Stimulated activated CD4-positive, alpha-beta T cell treated with anti-CD3 and anti-CD28 coated beads, Interleukin-1b, Interleukin-23, amount 100 ng/mL, for 1 hour (primary cell): ENCODE data around the gene BMP8B.
A peak's percentile ranks its signal among the peaks of the same experiment; 100 is the strongest.
"Not testable (repeated sequence)": the region's sequence is repeated elsewhere in the genome, so short reads cannot be mapped to it uniquely, and the experiment has no call there.

ENCODE experiments used
- DNase-seq, 2 donors: peaks; one replicate each; pipeline ENCODE4 v3.0.0-alpha.2; 2020; ENCODE audit warnings: low read depth in 2 of 2

Gene BMP8B

GRCh38 chr1:39812913-39813312 is 24.2 kb upstream of the BMP8B start:
- no peak for DNase-seq

- DNase-seq, result no peak
Measured at GRCh38 chr1:39808784-39809517, 20.3 kb upstream of the BMP8B start.

- DNase-seq, result no peak
Measured at GRCh38 chr1:39805385-39805784, 16.7 kb upstream of the BMP8B start.

GRCh38 chr1:39802496-39803260 is 14.0 kb upstream of the BMP8B start:
- no peak for DNase-seq

- DNase-seq, result no peak
Measured at GRCh38 chr1:39800471-39800835, 11.8 kb upstream of the BMP8B start.

GRCh38 chr1:39799770-39800470 is 11.3 kb upstream of the BMP8B start:
- DNase-seq, result peak in 1 of 2 donors; percentile 62

GRCh38 chr1:39798859-39799769 is 10.4 kb upstream of the BMP8B start:
- peak; percentile 65 to 69 for DNase-seq

GRCh38 chr1:39795651-39796050 is 7.0 kb upstream of the BMP8B start:
- DNase-seq, result no peak

GRCh38 chr1:39791838-39792237 is 3.2 kb upstream of the BMP8B start:
- DNase-seq, result no peak

- no peak for DNase-seq
Measured at GRCh38 chr1:39789571-39790110, 976 bp upstream of the BMP8B start.

GRCh38 chr1:39788426-39788757 is 273 bp downstream of the BMP8B start:
- DNase-seq, result no peak

GRCh38 chr1:39787964-39788363 is 701 bp downstream of the BMP8B start:
- DNase-seq, result not testable (repeated sequence)

- DNase-seq, result no peak
Measured at GRCh38 chr1:39787468-39787867, 1.2 kb downstream of the BMP8B start.

GRCh38 chr1:39787108-39787375 is 1.6 kb downstream of the BMP8B start:
- DNase-seq, result not testable (repeated sequence)

GRCh38 chr1:39786303-39787107 is 2.2 kb downstream of the BMP8B start:
- DNase-seq, result not testable (repeated sequence)

GRCh38 chr1:39782685-39783084 is 6.0 kb downstream of the BMP8B start:
- DNase-seq, result not testable (repeated sequence)

GRCh38 chr1:39782103-39782502 is 6.6 kb downstream of the BMP8B start:
- no peak for DNase-seq

- DNase-seq, result no peak
Measured at GRCh38 chr1:39781349-39781715, 7.3 kb downstream of the BMP8B start.

GRCh38 chr1:39779821-39780220 is 8.8 kb downstream of the BMP8B start:
- no peak for DNase-seq

- DNase-seq, result no peak
Measured at GRCh38 chr1:39779137-39779536, 9.5 kb downstream of the BMP8B start.
